Activated T-cell treated with anti-CD3 and anti-CD28 coated beads for 1 hour (primary cell): ENCODE data around the gene PDE8B.

Experiments
- DNase-seq: peaks from one replicate; pipeline ENCODE4 v3.0.0-alpha.2; 2020; ENCODE audit warnings: low read depth

Gene PDE8B

DNA sequence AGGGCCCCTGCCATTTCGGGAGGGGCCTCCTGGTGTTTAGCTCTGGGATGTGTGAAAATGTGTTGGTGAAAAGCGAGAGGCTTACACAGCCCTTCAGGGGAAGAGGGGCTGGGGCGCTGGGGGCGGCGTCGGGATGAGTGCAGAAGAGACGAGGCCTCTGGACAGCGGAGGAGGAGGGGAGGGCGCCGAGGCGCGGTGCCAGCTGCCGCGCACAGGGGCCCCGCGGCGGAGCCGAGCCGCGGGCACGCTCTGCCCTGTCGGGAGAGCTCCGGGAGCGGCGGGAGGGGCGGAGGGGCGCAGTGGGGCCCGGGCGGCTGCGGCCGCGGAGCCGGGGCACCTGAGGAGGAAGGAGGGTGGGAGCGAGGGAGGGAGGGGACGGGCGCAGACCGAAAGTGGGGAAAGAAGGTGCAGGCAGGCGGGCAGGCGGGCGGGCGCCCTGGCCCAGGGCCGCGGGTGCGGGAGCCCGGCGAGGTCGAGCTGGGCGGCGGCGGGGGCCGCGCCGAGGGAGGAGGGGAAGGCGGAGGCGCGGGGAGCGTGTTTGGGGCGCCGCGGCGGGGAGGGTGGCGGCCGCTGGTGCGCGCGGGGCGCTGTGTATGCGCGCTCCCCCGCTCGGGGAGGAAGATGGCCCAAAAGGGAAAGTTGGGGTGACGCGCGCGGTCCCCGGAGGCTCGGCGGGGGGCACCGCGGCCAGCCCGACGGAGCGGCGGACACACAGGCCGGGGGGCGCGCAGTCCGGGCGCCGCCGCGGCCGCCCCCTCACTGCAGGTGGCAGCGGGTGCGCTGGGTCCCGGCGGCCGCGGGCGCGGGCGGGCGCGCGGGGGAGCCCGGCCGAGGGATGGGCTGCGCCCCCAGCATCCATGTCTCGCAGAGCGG is at the start of gene PDE8B:
Gene PDE8B (plus strand): TSS at position 590 of the 873 bp plus-strand sequence. CDS start 246 bp downstream, at position 836.
- no peak for DNase-seq

DNA sequence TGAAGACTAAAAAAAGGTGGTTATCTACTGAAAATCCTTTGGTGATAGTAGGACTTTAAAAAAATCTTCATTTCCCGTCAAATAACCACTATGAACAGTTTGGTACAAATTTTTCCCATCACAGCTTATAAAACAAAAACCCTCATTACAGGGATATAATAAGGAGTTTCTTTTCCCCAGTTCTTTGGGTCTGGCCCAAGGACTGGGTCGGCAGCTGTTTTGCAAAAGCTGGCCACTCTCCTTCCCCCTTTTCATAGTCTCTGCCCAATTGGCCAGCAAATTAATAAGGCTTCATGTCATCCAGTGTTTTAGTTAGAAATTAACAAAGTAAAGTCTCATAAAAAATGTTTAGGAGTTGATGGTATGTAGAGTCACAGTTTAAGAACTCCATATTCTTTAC is 47.0 kb upstream of the PDE8B start:
- DNase-seq: no peak

DNA sequence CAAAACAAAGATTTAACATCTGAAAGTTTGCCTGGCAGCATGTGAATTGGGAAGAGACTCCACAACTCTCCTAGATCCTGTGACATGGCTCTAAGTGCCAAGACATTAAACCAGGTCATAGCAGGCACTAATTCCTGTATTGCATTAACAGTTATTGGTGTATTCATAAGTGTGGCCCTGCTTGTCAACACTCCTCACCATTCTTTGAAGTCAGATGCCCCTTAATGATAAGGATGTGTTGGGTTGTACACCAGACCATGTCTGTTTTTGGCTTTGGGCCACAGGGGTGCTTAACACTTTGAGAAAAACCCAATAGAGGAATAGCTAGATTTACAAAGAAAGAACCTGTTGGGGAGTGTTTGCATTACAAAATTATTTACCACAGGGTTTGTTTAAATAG is 43.4 kb upstream of the PDE8B start:
- DNase-seq: no peak

- DNase-seq: no peak
These were observed 42.8 kb upstream of the PDE8B start for GRCh38 chr5:77167695-77168121.

DNA sequence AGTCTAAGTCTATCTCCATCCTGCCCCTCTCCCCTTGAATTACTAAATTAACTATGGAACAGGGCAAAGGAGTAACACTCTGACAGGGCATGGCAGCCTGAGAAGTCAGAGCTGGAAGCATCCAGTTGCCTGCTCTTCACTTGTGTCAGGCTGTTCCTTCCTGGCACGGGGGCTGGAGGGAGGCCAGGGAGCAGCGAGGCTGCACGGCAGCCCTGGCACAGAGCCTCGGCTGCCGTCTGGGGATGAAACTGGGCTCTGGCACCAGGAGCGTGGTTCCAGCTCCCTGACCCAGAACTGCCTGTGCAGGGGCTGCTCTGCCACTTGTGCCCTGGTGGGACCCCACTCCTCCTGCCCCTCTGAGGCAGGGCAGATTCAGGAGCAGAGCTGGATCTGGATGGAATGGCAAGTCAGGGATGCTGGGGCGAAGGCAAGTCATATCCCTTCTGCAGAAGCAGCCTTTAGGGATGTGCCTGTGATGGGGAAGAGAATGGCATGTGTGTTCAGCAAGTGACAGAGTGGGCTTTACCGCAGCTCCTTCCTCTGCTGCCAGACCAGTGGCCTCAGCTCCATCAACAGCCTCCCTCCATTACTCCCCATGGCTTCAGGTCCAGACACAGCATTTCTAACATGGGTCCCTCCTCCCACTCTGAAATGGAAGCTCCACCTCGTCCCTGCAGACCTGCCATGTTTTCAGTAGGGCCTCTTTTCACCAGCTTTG is 42.2 kb upstream of the PDE8B start:
- DNase-seq: no peak

GRCh38 chr5:77168879-77169244 is 41.6 kb upstream of the PDE8B start:
- no peak for DNase-seq

GRCh38 chr5:77170196-77170890 is 40.1 kb upstream of the PDE8B start:
- DNase-seq: no peak

DNA sequence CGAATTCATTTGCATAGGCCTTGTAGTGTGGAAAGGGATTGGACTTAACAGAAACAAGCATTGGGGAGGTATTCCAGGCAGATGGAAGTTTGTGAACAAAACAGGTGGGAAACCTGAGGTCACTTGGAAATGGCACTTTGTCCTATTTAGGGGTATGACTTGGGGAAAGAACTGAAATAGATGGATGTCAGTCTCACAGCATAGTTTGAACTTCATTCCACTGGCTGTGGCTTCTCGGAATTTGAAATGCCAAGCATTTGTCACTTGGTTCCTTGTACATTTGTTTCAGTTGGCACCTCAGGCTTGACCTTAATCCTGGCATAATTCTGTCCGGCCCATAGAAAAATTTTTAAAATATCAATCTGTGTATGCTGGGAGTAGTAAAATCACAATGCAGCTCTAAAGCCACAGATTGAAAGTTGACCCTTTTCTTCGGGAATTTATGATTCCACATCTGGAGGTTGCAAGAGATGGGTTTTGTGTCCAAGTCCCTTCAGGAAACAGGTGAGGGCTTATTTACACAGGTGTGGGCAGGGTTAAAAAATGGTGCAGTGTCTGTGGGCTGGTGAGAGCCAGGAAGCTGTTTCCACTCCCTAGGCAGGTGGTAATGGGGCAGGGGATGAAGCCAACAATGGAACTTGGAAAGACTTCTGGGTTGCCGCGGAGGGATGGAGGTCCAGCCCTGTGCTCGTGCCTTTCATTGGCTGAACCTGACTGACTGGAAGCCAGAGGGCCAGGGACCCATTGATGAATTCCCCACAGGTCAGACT is 39.2 kb upstream of the PDE8B start:
- no peak for DNase-seq

DNA sequence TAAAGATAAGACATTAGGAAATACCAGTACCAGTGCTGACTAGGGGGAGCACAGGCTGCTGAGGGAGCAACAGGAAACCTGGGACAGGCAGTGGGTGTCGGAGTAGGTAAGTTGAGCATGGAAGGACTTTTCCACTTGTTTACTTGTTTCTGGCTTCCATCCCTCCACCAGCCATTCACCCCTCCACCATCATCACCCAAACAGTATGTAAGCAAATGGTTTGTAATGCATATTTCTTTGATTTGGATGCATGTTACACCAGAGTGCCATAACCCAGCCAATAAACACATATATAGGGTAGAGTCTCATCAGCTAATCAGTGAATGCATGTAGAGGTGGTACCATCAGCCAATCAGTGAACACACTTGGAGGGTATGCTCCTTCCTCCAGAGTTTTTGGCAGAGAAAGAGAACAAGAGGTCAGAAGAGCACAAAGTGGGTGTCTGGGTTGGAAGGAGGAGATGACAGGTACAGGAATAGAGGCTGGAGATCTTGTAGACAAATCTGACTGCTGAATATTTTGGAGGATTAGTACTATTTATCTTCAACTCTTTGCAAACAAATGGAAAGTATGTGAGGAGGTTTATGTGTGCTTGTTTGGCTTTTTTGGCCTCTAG is 37.7 kb upstream of the PDE8B start:
- no peak for DNase-seq

GRCh38 chr5:77174526-77174925 is 36.0 kb upstream of the PDE8B start:
- DNase-seq: no peak

- DNase-seq: no peak
These were observed 35.2 kb upstream of the PDE8B start for GRCh38 chr5:77175231-77175630.

GRCh38 chr5:77176429-77176828 is 34.1 kb upstream of the PDE8B start:
- DNase-seq: no peak

DNA sequence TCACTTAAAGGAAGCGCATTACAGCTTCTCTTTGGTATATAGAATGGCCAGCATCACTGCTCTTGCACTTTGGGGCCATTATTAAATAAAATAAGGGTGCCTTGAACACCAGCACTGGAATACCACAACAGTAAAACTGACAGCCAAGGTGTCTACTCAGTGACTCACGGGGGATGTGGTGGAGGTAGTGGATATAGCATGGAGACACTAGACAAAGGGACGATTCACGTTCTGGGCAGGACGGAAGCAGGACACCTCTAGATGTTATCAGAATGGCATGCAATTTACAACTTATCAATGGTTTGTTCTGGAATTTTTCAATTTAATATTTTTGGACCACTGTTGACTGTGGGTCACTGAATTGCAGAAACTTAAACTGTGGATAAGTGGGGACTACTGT is 32.9 kb upstream of the PDE8B start:
- no peak for DNase-seq

- DNase-seq: no peak
These were observed 30.1 kb upstream of the PDE8B start for GRCh38 chr5:77180167-77181081.

GRCh38 chr5:77181173-77181572 is 29.3 kb upstream of the PDE8B start:
- no peak for DNase-seq

GRCh38 chr5:77181596-77182304 is 28.7 kb upstream of the PDE8B start:
- no peak for DNase-seq

DNA sequence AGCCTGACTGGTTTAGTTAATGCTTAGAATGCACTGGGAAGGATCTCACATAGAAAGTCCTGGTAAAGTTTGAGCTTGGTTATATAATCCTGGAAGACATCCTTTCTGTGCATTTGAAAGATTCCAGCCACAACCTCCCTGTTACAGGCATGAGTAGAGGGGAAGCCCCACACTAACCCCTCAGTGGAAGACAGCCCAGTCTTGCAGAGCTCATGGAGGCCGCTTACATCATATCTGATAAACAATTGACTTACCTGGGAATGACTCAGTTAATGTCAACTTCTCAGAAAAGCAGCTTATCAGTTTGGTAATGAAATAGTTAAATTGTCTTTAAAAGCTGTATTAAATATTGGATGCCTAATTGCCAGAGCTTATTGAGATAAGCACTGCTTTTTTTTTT is 28.1 kb upstream of the PDE8B start:
- DNase-seq: no peak

- no peak for DNase-seq
These were observed 23.7 kb upstream of the PDE8B start for GRCh38 chr5:77186652-77187370.

GRCh38 chr5:77189421-77189820 is 21.1 kb upstream of the PDE8B start:
- DNase-seq: no peak
